ENCODE data around the gene KRT74. TPM values are rescaled to one million over a fixed set of nuclear protein-coding genes. Genes with fewer than 3 reads are reported as not detected.

KRT74 gene
- total and polyA plus RNA-seq, 12 donors, result 0.62 TPM; not detected in 11

GRCh38 chr12:52540531-52540930 is 33.1 kb downstream of the KRT74 start:
- H3K27ac ChIP-seq, result no peak overlapping the region
- no peak for ATAC-seq
- WGBS, 2 donors, result 92 to 98% methylated on average over 7 of the region's 7 CpGs

DNA sequence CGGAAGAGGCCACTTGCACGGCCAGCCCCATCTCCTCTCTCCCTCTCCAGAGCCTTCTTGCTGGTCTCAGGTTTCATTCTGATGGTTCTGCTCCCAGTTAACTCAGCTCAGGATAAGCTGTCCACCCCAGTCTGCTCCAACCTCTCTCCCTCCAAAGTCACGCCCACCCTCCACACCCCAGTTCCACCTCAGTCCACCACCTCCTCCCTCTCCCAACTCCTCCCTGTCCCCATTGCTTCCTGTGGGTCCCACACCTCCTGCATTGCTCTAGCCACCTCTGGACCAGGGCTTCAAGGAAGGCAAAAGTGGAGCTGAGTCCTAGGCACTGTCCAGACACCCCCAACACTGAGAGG is 33.8 kb downstream of the KRT74 start:
- no peak overlapping the region for H3K27ac ChIP-seq
- 88 to 98% methylated on average over 3 of the region's 3 CpGs for WGBS, 2 donors
- ATAC-seq, result no peak

More at GRCh38 chr12:52540531-52540930, 33.1 kb downstream of the KRT74 start:
- Histone ChIP-seq H3K36me3 (no peaks in the 10 kb centered on the region), H3K4me1 (peaks cover 0 to 4% (median 0%) of the 10 kb centered on the region in 9 donors), H3K9me3 (no peaks in the 10 kb centered on the region), H3K4me3 (no peak overlapping the region), H3K27me3 (peaks cover 0 to 7% (median 0%) of the 10 kb centered on the region in 7 donors)
- DNase-seq, result no peak
- TF ChIP-seq CTCF (IDR thresholded peaks at IDR 0.05), result no peak
- intact Hi-C loops (cut with DNase I), result no loop called here

DNA sequence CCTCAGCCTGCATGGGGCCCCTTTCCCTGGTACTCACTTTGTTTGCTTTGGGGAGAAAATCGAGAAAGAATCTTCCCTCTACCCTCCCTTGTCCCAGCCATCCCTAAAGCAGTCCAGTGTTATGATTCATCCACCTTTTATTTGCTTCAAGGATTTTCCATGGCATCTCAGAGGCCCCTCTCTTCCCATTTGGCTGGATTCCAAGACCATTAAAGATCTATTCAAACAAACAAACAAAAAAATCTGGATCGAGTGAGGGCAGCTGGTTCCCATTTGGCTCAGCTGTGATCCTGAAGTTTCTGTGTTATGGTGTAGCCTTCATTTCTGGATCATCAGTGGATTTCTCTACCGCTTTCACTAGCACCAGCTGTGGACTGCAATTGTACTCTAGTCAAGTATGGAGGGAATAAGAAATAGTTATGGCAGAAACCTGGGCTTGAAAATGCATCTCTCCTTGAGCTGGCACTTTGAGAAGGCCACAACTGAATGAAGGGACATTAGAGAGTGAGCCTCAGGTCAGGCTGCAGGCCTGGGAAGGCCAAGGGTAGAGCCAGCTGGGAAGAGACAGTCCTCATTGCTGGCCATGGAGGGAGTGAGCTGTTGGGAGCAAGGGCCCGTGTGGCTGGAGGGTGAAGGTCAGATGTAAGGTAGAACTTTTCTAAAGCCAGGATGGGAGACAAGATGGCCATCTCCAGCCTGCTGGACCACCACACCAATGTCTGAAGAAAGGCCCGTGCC is 34.4 kb downstream of the KRT74 start:
- ATAC-seq, result no peak
- TF ChIP-seq CTCF (IDR thresholded peaks at IDR 0.05), result no peak

More for the DNA sequence above, 33.8 kb downstream of the KRT74 start:
- Histone ChIP-seq H3K4me3 (no peak overlapping the region), H3K4me1 (peaks cover 0 to 4% (median 0%) of the 10 kb centered on the region in 9 donors), H3K27me3 (peaks cover 0 to 7% (median 0%) of the 10 kb centered on the region in 7 donors), H3K36me3 (no peaks in the 10 kb centered on the region), H3K9me3 (no peaks in the 10 kb centered on the region)
- intact Hi-C loops (cut with DNase I), result no loop called here
- no peak for DNase-seq
- TF ChIP-seq CTCF (IDR thresholded peaks at IDR 0.05), result no peak

GRCh38 chr12:52537101-52537500 is 36.5 kb downstream of the KRT74 start:
- 54 to 58% methylated on average over 3 of the region's 3 CpGs for WGBS, 2 donors

More for the DNA sequence above, 34.4 kb downstream of the KRT74 start:
- intact Hi-C loops (cut with DNase I), result no loop called here
- 68 to 74% methylated on average over 5 of the region's 5 CpGs for WGBS, 2 donors
- Histone ChIP-seq H3K9me3 (no peaks in the 10 kb centered on the region), H3K4me1 (peaks cover 0 to under 1% (median 0%) of the 10 kb centered on the region in 9 donors), H3K27me3 (peaks cover 0 to 7% (median 0%) of the 10 kb centered on the region in 7 donors), H3K36me3 (no peaks in the 10 kb centered on the region), H3K4me3 (no peak overlapping the region), H3K27ac (no peak overlapping the region)
- DNase-seq, result no peak

More at GRCh38 chr12:52537101-52537500, 36.5 kb downstream of the KRT74 start:
- Histone ChIP-seq H3K4me3 (no peak overlapping the region), H3K36me3 (no peaks in the 10 kb centered on the region), H3K27me3 (peaks cover 0 to 7% (median 0%) of the 10 kb centered on the region in 7 donors), H3K27ac (no peak overlapping the region), H3K4me1 (no peaks in the 10 kb centered on the region), H3K9me3 (no peaks in the 10 kb centered on the region)
- no peak for TF ChIP-seq CTCF (IDR thresholded peaks at IDR 0.05)
- intact Hi-C loops (cut with DNase I), result no loop called here
- no peak for DNase-seq
- peak in 1 of 8 donors; percentile 41 for ATAC-seq

Measured in heart right ventricle (tissue), 16 donors.